ENCODE measurements around the gene VWA8. TPM values are rescaled to one million over a fixed set of nuclear protein-coding genes. Genes with fewer than 3 reads are reported as not detected.
A peak's percentile ranks its signal among the peaks of the same experiment; 100 is the strongest.

Gene VWA8
- polyA plus RNA-seq, 1 of the 3 experiments (the other 2 are of a cell fraction) = 5.5 TPM

DNA sequence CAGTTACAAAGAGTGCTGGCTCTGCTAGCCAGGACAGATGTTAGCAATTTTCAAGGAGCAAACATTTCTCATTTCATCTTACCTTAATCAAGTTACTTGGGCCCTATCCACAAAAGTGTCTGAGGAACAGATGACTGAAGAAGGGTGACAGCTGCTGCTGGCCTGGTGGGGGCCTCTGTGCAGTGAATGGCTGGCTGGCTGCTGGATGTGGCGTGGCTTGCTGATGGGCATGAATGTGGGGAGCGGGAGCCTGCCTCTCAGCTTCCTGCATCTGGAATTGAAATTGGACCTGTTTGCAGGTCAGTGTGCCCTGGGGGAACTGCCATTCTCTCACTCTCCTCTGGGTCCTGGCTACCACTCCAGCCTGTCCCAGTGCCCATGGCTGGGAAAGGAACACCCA, 408.9 kb downstream of the VWA8 start:
- ChIA-PET CTCF (interaction anchor here (1.0 kb wide), 1 partner anchor 101 kb away, joined by 3 read pairs; no protein-coding TSS in a partner anchor), POLR2A (no interaction called here)
- no peaks in the 10 kb centered on the region for H3K9me3 ChIP-seq
- DNase-seq = peak; percentile 62
- H4K20me1 ChIP-seq (ENCODE audit: insufficient read depth) = no peaks in the 10 kb centered on the region
- no peak overlapping the region for H2AFZ ChIP-seq (ENCODE audit: low read depth)
- H3K9me2 ChIP-seq = no peaks in the 10 kb centered on the region
- no peak overlapping the region for H3K4me2 ChIP-seq
- H3K27me3 ChIP-seq (ENCODE audit: insufficient read depth) = no peaks in the 10 kb centered on the region; the same call in 1 of the 2 replicates
- H3K4me3 ChIP-seq (ENCODE audit: low read depth in 2 of 2, low read length in 1 of 2) = no peak overlapping the region
- WGBS (ENCODE audit: low lambda C conversion rate) = 75% methylated on average over 2 of the region's 2 CpGs
- no peaks in the 10 kb centered on the region for H3F3A ChIP-seq (replicated peaks; ENCODE audit: insufficient read depth)
- no peaks in the 10 kb centered on the region for H3K79me2 ChIP-seq (ENCODE audit: insufficient read depth)
- no peak overlapping the region for H3K27ac ChIP-seq (ENCODE audit: low read depth in 2 of 2, low read length in 1 of 2)
- H3K9ac ChIP-seq = no peak overlapping the region
- no peak for TF ChIP-seq TCF12 (IDR thresholded peaks at IDR 0.05)
- TF ChIP-seq EP300 (IDR thresholded peaks at IDR 0.05; ENCODE audit: borderline replicate concordance in 1 of 2, low read depth in 1 of 2, low read length in 1 of 2) = peak in 1 of 2 experiments; percentile 29; a peak in 1 of 4 replicates
- peak; percentile 5; the same call in 1 of the 2 replicates for TF ChIP-seq RAD21 (IDR thresholded peaks at IDR 0.05; ENCODE audit: low read length)
- peaks cover 0 to 13% of the 10 kb centered on the region in 2 experiments; a peak in 1 of 4 replicates for H3K4me1 ChIP-seq (ENCODE audit: control insufficient read depth in 1 of 2, insufficient read depth in 2 of 2, low read depth in 1 of 2, low read length in 1 of 2)
- no peaks in the 10 kb centered on the region for H3K36me3 ChIP-seq (replicated peaks in 1 of 2; ENCODE audit: control insufficient read depth in 1 of 2, insufficient read depth in 2 of 2, low read length in 1 of 2)

DNA sequence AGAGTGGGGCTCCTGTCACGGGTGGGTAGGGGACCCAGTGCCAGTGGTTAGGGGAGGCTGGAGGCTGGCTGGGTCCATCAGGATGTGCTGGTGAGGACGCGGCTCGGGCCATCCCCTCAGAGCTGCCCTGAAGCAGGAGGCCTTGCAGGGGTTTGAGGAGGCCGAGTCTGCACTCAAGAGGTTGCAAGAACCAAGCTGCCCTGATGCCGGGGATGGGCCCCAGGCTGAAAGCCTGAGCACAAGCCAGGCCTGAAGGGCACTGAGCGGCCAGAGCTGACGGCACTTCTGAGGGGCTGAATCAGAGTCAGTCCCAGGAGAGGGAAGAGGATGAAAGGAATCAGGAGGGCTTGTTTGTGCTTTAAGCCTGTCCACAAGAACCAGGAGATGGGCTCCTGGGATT, 410.6 kb downstream of the VWA8 start:
- CTCF ChIA-PET = no interaction called here
- Histone ChIP-seq H3K36me3 (replicated peaks in 1 of 2; ENCODE audit: control insufficient read depth in 1 of 2, insufficient read depth in 2 of 2, low read length in 1 of 2) (no peaks in the 10 kb centered on the region), H3K4me1 (ENCODE audit: control insufficient read depth in 1 of 2, insufficient read depth in 2 of 2, low read depth in 1 of 2, low read length in 1 of 2) (peaks cover 0 to 13% of the 10 kb centered on the region in 2 experiments; a peak in 1 of 4 replicates), H3K9me3 (no peaks in the 10 kb centered on the region), H3K9ac (no peak overlapping the region), H2AFZ (ENCODE audit: low read depth) (no peak overlapping the region), H3K4me2 (no peak overlapping the region), H3K27ac (ENCODE audit: low read depth in 2 of 2, low read length in 1 of 2) (no peak overlapping the region), H3K27me3 (ENCODE audit: insufficient read depth) (no peaks in the 10 kb centered on the region; the same call in 1 of the 2 replicates), H3F3A (replicated peaks; ENCODE audit: insufficient read depth) (no peaks in the 10 kb centered on the region), H4K20me1 (ENCODE audit: insufficient read depth) (no peaks in the 10 kb centered on the region), H3K79me2 (ENCODE audit: insufficient read depth) (no peaks in the 10 kb centered on the region), H3K9me2 (no peaks in the 10 kb centered on the region), H3K4me3 (ENCODE audit: low read depth in 2 of 2, low read length in 1 of 2) (no peak overlapping the region)
- POLR2A ChIA-PET = no interaction called here
- 82% methylated on average over 4 of the region's 8 CpGs for WGBS (ENCODE audit: low lambda C conversion rate)
- TF ChIP-seq RFX5 (IDR thresholded peaks at IDR 0.05; ENCODE audit: low read length) (no peak), YY1 (IDR thresholded peaks at IDR 0.05; ENCODE audit: low read depth) (no peak), FOXJ3 (CRISPR knock-in tag; IDR thresholded peaks at IDR 0.05) (no peak), EZH2phosphoT487 (IDR thresholded peaks at IDR 0.05; ENCODE audit: borderline replicate concordance, low read depth) (no peak), TAF1 (IDR thresholded peaks at IDR 0.05; ENCODE audit: borderline replicate concordance, low read depth, low read length) (no peak), EP300 (IDR thresholded peaks at IDR 0.05; ENCODE audit: borderline replicate concordance in 1 of 2, low read depth in 1 of 2, low read length in 1 of 2) (no peak), SMC3 (IDR thresholded peaks at IDR 0.05; ENCODE audit: low read depth, low read length) (no peak), FOXM1 (IDR thresholded peaks at IDR 0.05; ENCODE audit: low read depth) (no peak)
- TF ChIP-seq, protein P1, sequence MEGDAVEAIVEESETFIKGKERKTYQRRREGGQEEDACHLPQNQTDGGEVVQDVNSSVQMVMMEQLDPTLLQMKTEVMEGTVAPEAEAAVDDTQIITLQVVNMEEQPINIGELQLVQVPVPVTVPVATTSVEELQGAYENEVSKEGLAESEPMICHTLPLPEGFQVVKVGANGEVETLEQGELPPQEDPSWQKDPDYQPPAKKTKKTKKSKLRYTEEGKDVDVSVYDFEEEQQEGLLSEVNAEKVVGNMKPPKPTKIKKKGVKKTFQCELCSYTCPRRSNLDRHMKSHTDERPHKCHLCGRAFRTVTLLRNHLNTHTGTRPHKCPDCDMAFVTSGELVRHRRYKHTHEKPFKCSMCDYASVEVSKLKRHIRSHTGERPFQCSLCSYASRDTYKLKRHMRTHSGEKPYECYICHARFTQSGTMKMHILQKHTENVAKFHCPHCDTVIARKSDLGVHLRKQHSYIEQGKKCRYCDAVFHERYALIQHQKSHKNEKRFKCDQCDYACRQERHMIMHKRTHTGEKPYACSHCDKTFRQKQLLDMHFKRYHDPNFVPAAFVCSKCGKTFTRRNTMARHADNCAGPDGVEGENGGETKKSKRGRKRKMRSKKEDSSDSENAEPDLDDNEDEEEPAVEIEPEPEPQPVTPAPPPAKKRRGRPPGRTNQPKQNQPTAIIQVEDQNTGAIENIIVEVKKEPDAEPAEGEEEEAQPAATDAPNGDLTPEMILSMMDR (IDR thresholded peaks at IDR 0.05) = no peak
- TF ChIP-seq, protein P2, sequence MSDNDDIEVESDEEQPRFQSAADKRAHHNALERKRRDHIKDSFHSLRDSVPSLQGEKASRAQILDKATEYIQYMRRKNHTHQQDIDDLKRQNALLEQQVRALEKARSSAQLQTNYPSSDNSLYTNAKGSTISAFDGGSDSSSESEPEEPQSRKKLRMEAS (IDR thresholded peaks at IDR 0.05; ENCODE audit: low read depth) = no peak
- TF ChIP-seq, protein P3, sequence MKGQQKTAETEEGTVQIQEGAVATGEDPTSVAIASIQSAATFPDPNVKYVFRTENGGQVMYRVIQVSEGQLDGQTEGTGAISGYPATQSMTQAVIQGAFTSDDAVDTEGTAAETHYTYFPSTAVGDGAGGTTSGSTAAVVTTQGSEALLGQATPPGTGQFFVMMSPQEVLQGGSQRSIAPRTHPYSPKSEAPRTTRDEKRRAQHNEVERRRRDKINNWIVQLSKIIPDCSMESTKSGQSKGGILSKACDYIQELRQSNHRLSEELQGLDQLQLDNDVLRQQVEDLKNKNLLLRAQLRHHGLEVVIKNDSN (IDR thresholded peaks at IDR 0.05; ENCODE audit: borderline replicate concordance, low read depth) = no peak
- TF ChIP-seq, protein P4, sequence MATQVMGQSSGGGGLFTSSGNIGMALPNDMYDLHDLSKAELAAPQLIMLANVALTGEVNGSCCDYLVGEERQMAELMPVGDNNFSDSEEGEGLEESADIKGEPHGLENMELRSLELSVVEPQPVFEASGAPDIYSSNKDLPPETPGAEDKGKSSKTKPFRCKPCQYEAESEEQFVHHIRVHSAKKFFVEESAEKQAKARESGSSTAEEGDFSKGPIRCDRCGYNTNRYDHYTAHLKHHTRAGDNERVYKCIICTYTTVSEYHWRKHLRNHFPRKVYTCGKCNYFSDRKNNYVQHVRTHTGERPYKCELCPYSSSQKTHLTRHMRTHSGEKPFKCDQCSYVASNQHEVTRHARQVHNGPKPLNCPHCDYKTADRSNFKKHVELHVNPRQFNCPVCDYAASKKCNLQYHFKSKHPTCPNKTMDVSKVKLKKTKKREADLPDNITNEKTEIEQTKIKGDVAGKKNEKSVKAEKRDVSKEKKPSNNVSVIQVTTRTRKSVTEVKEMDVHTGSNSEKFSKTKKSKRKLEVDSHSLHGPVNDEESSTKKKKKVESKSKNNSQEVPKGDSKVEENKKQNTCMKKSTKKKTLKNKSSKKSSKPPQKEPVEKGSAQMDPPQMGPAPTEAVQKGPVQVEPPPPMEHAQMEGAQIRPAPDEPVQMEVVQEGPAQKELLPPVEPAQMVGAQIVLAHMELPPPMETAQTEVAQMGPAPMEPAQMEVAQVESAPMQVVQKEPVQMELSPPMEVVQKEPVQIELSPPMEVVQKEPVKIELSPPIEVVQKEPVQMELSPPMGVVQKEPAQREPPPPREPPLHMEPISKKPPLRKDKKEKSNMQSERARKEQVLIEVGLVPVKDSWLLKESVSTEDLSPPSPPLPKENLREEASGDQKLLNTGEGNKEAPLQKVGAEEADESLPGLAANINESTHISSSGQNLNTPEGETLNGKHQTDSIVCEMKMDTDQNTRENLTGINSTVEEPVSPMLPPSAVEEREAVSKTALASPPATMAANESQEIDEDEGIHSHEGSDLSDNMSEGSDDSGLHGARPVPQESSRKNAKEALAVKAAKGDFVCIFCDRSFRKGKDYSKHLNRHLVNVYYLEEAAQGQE (IDR thresholded peaks at IDR 0.05; ENCODE audit: low read depth, low read length) = no peak
- no peak for DNase-seq
